HEK293T (cell line): ENCODE measurements around the gene TEX29.

ENCODE experiments used
- CTCF ChIA-PET: fragments of 350-600 bp; formaldehyde crosslinking; extraction: SDS; loops from one replicate; lab custom pipeline; 2021; ENCODE audit warnings: antibody characterized with exemption, inconsistent platforms; lab: Yijun Ruan, JAX
- POLR2A ChIA-PET: fragments of 350-600 bp; formaldehyde crosslinking; extraction: SDS; loops from one replicate; lab custom pipeline; 2020; ENCODE audit warnings: antibody characterized with exemption, inconsistent platforms; lab: Yijun Ruan, JAX
- DNase-seq: peaks from one replicate; pipeline ENCODE4 v3.0.0; 2012; ENCODE audit warnings: mixed read lengths; ENCODE audit errors: extremely low spot score
- ARNT ChIP-seq: fragments of 450-650 bp; IDR thresholded peaks from 2 replicates; pipeline ENCODE4 v1.6.1; 2017; ENCODE audit warnings: mild to moderate bottlenecking
- BHLHE40 ChIP-seq: fragments of 450-650 bp; IDR thresholded peaks from 2 replicates; pipeline ENCODE4 v1.6.1; 2016; ENCODE audit warnings: mild to moderate bottlenecking, moderate library complexity, borderline replicate concordance
- CTBP1 ChIP-seq: fragments of 450-650 bp; IDR thresholded peaks from 2 replicates; pipeline ENCODE4 v1.6.1; 2016; ENCODE audit warnings: borderline replicate concordance
- ELF4 ChIP-seq: fragments of 450-650 bp; IDR thresholded peaks from 2 replicates; pipeline ENCODE4 v1.6.1; 2017; ENCODE audit warnings: antibody characterized with exemption
- FOXA1 ChIP-seq: fragments of 450-650 bp; IDR thresholded peaks from 2 replicates; pipeline ENCODE4 v1.6.1; 2016; ENCODE audit warnings: mild to moderate bottlenecking
- FOXK2 ChIP-seq: fragments of 450-650 bp; IDR thresholded peaks from 2 replicates; pipeline ENCODE4 v1.6.1; 2016; ENCODE audit warnings: mild to moderate bottlenecking
- FOXM1 ChIP-seq: fragments of 450-650 bp; IDR thresholded peaks from 2 replicates; pipeline ENCODE4 v1.6.1; 2017; ENCODE audit warnings: mild to moderate bottlenecking, borderline replicate concordance
- HDGF ChIP-seq: fragments of 450-650 bp; IDR thresholded peaks from 2 replicates; pipeline ENCODE4 v1.6.1; 2017; ENCODE audit warnings: antibody characterized with exemption, borderline replicate concordance
- L3MBTL2 ChIP-seq: fragments of 450-650 bp; conservative IDR thresholded peaks from 2 replicates; pipeline ENCODE4 v1.6.1; 2016; ENCODE audit warnings: mild to moderate bottlenecking
- LEF1 ChIP-seq: fragments of 450-650 bp; IDR thresholded peaks from 2 replicates; pipeline ENCODE4 v1.6.1; 2017; ENCODE audit warnings: mild to moderate bottlenecking, borderline replicate concordance
- NFRKB ChIP-seq: fragments of 450-650 bp; IDR thresholded peaks from 2 replicates; pipeline ENCODE4 v1.6.1; 2016; ENCODE audit warnings: mild to moderate bottlenecking, moderate library complexity
- SP1 ChIP-seq: fragments of 450-650 bp; IDR thresholded peaks from 2 replicates; pipeline ENCODE4 v1.6.1; 2017
- SUZ12 ChIP-seq: fragments of 450-650 bp; IDR thresholded peaks from 2 replicates; pipeline ENCODE4 v1.6.1; 2016; ENCODE audit warnings: mild to moderate bottlenecking
- TARDBP ChIP-seq: fragments of 450-650 bp; IDR thresholded peaks from 2 replicates; pipeline ENCODE4 v1.6.1; 2016
- ZNF384 ChIP-seq: fragments of 450-650 bp; IDR thresholded peaks from 2 replicates; pipeline ENCODE4 v1.6.1; 2016
- TF ChIP-seq, protein P1 (sequence below): fragments of 450-650 bp; IDR thresholded peaks from 2 replicates; pipeline ENCODE4 v1.6.1; 2016

Gene TEX29

DNA sequence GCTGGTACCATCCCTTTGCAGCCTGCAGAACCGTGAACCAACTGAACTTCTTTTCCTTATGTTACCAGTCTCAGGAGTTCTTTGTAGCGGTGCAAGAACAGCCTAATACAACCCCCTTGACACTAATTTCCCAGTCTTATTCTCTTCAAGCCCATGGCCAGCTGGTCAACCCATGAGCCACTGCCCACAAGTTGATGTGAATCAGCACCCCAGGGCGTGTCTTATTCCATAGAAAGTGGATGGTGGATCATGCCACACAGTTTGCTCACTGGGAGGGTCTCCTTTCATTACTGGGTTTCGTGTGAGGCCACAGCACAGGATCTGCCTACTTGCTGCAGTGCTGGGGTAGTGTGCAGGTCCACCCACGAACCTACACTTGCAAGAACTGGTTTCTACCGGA, 27.0 kb downstream of the TEX29 start:
- no peak for TF ChIP-seq BHLHE40
- no peak for TF ChIP-seq SP1
- TF ChIP-seq CTBP1, result no peak
- no peak for TF ChIP-seq NFRKB
- no peak for TF ChIP-seq LEF1
- no peak for TF ChIP-seq SUZ12
- no peak for TF ChIP-seq FOXK2
- TF ChIP-seq FOXM1, result no peak
- TF ChIP-seq ELF4, result no peak
- no peak for TF ChIP-seq ARNT
- CTCF ChIA-PET, result no interaction called here
- no peak for DNase-seq
- POLR2A ChIA-PET, result interaction anchor here (0.6 kb wide), 1 partner anchor 80 kb away, joined by 3 read pairs; no protein-coding TSS in a partner anchor

DNA sequence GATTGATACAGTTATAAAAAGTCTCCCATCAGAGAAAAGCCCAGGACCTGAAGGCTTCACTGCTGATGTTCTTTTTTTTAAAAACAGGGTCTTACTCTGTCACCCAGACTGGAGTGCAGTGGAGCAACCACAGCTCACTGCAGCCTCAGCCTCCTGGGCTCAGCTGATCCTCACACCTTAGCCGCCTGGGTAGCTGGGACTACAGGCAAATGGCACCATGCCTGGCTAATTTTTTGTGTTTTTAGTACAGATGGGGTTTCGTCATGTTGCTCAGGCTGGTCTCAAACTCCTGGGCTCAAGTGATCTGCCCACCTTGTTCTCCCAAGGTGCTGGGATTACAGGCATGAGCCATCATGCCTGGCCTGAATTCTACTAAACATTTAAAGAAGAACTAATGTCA, 33.1 kb downstream of the TEX29 start:
- POLR2A ChIA-PET, result no interaction called here
- no peak for DNase-seq
- TF ChIP-seq FOXM1 (no peak), ARNT (no peak), TARDBP (no peak), ZNF384 (no peak), FOXK2 (no peak), ELF4 (no peak)
- TF ChIP-seq, protein P1, sequence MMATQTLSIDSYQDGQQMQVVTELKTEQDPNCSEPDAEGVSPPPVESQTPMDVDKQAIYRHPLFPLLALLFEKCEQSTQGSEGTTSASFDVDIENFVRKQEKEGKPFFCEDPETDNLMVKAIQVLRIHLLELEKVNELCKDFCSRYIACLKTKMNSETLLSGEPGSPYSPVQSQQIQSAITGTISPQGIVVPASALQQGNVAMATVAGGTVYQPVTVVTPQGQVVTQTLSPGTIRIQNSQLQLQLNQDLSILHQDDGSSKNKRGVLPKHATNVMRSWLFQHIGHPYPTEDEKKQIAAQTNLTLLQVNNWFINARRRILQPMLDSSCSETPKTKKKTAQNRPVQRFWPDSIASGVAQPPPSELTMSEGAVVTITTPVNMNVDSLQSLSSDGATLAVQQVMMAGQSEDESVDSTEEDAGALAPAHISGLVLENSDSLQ, result no peak
- CTCF ChIA-PET, result no interaction called here

DNA sequence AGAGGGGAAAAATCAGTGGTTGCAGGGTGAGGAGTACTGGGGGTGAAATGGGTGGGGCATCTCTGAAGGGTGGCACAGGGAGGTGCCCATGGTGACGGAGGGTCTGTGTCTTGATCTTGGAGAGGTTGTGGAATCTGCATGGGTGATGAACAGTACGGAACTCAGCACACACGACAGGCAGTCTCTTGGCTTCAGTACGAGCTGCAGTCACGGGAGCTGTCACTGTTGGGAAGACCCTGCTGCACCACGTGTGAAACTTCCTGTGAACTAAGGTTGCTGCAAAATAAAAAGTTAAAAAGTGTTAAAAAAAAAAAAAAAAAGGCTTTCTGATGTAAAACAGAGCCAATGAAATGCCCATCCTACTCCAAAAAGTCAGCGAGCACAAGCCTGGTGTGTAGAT, 34.3 kb downstream of the TEX29 start:
- TF ChIP-seq LEF1 (no peak), BHLHE40 (no peak), SP1 (no peak), FOXA1 (no peak), FOXM1 (no peak), CTBP1 (no peak), TARDBP (no peak), ELF4 (no peak), ZNF384 (no peak), NFRKB (no peak), SUZ12 (no peak), ARNT (no peak), FOXK2 (no peak), HDGF (no peak), L3MBTL2 (no peak)
- TF ChIP-seq, protein P1, result no peak
- ChIA-PET POLR2A (no interaction called here), CTCF (no interaction called here)
- DNase-seq, result no peak

DNA sequence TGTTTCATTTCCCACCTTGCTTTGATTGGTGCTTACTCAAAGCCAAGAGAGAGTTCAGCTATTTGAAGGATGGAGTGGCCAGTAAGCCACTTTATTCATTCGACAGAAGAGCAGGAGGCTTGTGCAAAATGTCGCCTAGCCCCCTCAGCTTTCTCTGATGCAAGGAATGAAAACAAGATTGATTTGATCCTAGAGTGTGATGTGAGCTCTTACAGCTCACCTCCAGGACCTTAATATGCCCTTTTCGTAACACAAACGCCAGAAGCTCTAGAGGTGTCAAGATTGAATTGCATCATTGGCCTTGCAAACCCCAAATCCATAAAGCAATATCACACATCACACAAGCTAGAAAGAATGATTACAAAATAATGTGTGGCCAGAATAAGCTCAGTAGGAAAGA, 36.4 kb downstream of the TEX29 start:
- POLR2A ChIA-PET, result no interaction called here
- CTCF ChIA-PET, result no interaction called here
- TF ChIP-seq ELF4 (no peak), HDGF (no peak), ZNF384 (no peak), SP1 (no peak), FOXK2 (no peak), FOXA1 (no peak), SUZ12 (no peak), TARDBP (no peak)
- no peak for DNase-seq

DNA sequence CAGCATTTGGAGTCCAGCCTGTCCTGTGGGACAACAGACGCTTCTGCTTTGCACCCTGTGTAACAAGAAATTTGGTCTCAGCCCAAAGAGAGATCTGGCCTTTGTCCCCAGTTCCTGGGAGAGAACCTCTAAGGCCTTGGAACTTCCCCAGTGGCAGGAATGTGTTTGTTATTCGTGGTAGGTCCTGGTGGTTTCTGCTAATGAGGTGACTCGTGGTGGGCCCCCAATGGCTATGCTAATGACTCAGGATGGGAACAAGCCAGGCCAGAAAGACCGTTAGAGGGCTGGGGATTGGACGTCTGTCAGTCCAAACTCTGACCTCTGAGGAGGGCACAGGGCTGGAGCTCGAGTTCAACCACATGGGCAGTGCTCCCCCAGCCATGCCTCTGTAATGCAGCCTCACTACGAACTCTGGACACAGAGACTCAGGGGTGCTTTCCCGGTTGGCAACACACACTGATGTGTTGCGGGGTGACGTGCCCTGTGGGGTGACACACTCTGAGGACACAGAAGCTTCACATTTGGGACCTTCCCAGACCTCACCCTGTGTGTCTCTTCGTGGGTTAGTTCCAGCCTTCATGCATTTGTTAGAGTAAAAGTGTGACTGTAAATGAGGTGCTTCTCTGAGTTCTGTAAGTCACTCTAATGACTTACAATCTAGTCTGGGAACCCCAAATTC, 38.9 kb downstream of the TEX29 start:
- no peak for TF ChIP-seq NFRKB
- no peak for TF ChIP-seq FOXK2
- no peak for TF ChIP-seq FOXA1
- TF ChIP-seq CTBP1, result no peak
- ChIA-PET POLR2A (no interaction called here), CTCF (no interaction called here)
- no peak for DNase-seq

DNA sequence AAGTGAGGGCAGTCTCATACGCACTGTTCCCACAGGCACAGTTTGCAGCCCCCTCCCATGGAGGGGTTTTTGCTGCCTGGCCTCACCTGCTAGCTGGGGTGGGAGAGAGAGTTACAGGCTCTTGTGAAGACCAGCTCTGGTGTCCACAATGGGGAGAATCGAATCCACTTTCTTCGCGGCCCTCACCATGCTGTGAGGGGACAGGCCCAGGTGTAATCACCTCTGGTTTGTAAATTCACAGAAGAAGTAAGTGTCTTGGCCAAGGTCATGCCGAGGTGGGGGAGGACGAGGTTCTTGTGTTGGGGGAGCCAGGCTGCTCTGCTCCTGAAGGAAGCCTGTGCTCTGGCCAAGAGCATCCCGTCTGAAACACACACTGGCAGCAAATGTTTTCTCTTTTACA, 39.5 kb downstream of the TEX29 start:
- TF ChIP-seq FOXK2, result no peak
- TF ChIP-seq CTBP1, result no peak
- TF ChIP-seq, protein P1, result no peak
- TF ChIP-seq FOXM1, result no peak
- no peak for TF ChIP-seq FOXA1
- TF ChIP-seq HDGF, result no peak
- TF ChIP-seq ARNT, result no peak
- no peak for TF ChIP-seq SP1
- no peak for TF ChIP-seq BHLHE40
- TF ChIP-seq L3MBTL2, result no peak
- no peak for TF ChIP-seq TARDBP
- TF ChIP-seq SUZ12, result no peak
- TF ChIP-seq ZNF384, result no peak
- TF ChIP-seq NFRKB, result no peak
- TF ChIP-seq ELF4, result no peak
- ChIA-PET POLR2A (no interaction called here), CTCF (no interaction called here)
- no peak for DNase-seq
